ENCODE data around the gene IRF1. TPM values are rescaled to one million over a fixed set of nuclear protein-coding genes. Genes with fewer than 3 reads are reported as not detected.

The IRF1 gene
- total and polyA plus RNA-seq, 2 of the 8 experiments (the other 6 are each of a cell fraction or from before 2014, with no cell fraction given) = 4.0 to 8.5 TPM

DNA sequence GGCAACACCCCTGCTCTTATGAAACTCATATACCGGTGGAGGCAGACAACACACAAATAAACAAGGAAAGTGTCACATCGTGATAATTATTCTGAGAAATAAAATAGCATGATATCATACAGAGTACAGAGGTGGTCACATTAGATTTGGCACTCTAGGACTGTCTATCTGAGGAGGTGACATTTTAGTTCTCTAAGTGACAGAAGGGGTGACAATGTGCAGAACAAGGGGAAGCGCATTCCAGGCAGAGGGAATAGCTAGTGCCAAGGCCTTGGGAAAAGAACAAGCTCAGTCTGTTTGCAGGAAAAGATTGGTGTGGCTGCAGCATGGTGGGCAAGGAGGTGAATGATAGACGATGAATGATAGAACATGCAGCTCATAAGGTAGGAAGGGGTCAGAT is 12.7 kb upstream of the IRF1 start (continued):
- TF ChIP-seq, protein P1, sequence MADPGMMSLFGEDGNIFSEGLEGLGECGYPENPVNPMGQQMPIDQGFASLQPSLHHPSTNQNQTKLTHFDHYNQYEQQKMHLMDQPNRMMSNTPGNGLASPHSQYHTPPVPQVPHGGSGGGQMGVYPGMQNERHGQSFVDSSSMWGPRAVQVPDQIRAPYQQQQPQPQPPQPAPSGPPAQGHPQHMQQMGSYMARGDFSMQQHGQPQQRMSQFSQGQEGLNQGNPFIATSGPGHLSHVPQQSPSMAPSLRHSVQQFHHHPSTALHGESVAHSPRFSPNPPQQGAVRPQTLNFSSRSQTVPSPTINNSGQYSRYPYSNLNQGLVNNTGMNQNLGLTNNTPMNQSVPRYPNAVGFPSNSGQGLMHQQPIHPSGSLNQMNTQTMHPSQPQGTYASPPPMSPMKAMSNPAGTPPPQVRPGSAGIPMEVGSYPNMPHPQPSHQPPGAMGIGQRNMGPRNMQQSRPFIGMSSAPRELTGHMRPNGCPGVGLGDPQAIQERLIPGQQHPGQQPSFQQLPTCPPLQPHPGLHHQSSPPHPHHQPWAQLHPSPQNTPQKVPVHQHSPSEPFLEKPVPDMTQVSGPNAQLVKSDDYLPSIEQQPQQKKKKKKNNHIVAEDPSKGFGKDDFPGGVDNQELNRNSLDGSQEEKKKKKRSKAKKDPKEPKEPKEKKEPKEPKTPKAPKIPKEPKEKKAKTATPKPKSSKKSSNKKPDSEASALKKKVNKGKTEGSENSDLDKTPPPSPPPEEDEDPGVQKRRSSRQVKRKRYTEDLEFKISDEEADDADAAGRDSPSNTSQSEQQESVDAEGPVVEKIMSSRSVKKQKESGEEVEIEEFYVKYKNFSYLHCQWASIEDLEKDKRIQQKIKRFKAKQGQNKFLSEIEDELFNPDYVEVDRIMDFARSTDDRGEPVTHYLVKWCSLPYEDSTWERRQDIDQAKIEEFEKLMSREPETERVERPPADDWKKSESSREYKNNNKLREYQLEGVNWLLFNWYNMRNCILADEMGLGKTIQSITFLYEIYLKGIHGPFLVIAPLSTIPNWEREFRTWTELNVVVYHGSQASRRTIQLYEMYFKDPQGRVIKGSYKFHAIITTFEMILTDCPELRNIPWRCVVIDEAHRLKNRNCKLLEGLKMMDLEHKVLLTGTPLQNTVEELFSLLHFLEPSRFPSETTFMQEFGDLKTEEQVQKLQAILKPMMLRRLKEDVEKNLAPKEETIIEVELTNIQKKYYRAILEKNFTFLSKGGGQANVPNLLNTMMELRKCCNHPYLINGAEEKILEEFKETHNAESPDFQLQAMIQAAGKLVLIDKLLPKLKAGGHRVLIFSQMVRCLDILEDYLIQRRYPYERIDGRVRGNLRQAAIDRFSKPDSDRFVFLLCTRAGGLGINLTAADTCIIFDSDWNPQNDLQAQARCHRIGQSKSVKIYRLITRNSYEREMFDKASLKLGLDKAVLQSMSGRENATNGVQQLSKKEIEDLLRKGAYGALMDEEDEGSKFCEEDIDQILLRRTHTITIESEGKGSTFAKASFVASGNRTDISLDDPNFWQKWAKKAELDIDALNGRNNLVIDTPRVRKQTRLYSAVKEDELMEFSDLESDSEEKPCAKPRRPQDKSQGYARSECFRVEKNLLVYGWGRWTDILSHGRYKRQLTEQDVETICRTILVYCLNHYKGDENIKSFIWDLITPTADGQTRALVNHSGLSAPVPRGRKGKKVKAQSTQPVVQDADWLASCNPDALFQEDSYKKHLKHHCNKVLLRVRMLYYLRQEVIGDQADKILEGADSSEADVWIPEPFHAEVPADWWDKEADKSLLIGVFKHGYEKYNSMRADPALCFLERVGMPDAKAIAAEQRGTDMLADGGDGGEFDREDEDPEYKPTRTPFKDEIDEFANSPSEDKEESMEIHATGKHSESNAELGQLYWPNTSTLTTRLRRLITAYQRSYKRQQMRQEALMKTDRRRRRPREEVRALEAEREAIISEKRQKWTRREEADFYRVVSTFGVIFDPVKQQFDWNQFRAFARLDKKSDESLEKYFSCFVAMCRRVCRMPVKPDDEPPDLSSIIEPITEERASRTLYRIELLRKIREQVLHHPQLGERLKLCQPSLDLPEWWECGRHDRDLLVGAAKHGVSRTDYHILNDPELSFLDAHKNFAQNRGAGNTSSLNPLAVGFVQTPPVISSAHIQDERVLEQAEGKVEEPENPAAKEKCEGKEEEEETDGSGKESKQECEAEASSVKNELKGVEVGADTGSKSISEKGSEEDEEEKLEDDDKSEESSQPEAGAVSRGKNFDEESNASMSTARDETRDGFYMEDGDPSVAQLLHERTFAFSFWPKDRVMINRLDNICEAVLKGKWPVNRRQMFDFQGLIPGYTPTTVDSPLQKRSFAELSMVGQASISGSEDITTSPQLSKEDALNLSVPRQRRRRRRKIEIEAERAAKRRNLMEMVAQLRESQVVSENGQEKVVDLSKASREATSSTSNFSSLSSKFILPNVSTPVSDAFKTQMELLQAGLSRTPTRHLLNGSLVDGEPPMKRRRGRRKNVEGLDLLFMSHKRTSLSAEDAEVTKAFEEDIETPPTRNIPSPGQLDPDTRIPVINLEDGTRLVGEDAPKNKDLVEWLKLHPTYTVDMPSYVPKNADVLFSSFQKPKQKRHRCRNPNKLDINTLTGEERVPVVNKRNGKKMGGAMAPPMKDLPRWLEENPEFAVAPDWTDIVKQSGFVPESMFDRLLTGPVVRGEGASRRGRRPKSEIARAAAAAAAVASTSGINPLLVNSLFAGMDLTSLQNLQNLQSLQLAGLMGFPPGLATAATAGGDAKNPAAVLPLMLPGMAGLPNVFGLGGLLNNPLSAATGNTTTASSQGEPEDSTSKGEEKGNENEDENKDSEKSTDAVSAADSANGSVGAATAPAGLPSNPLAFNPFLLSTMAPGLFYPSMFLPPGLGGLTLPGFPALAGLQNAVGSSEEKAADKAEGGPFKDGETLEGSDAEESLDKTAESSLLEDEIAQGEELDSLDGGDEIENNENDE (IDR thresholded peaks at IDR 0.05; ENCODE audit: insufficient replicate concordance, low read length) = no peak

Measured in H1 (cell line).